Adrenal gland (tissue), 19 donors: ENCODE data around the gene UCHL5. TPM values are rescaled to one million over a fixed set of nuclear protein-coding genes. Genes with fewer than 3 reads are reported as not detected.

Experiments used
- DNase-seq, 7 donors: peaks; one replicate each; pipeline ENCODE4 v3.0.0-alpha.2; 2019 to 2020
- H3K27ac ChIP-seq, 5 donors: fragments of 200-600 bp; sonication (generic) in 4 of 5; 1 replicate in 3 of 5; 2 replicates in 2 of 5; pipeline versions ENCODE4 v1.5.1 to v1.8.0; 2016 to 2020; ENCODE audit warnings: mild to moderate bottlenecking in 1 of 5
- H3K27me3 ChIP-seq: fragments of 200-600 bp; 2 replicates; pipeline ENCODE4 v1.8.0; 2021
- H3K36me3 ChIP-seq, 2 donors: fragments of 200-600 bp; replicated peaks in 1 of 2; 1 replicate in 1 of 2; 2 replicates in 1 of 2; pipeline versions ENCODE4 v1.5.1 to v1.8.0; 2018 to 2022
- H3K4me1 ChIP-seq, 2 donors: fragments of 200-600 bp; replicated peaks in 1 of 2; 1 replicate in 1 of 2; 2 replicates in 1 of 2; pipeline versions ENCODE4 v1.5.1 to v1.8.0; 2018 to 2021
- H3K4me3 ChIP-seq, 4 donors: fragments of 200-600 bp; sonication (generic) in 3 of 4; one replicate each; pipeline ENCODE4 v1.5.1; 2016 to 2018
- H3K9me3 ChIP-seq, 3 donors: fragments of 200-600 bp; sonication (generic) in 1 of 3; replicated peaks in 1 of 3; 1 replicate in 2 of 3; 2 replicates in 1 of 3; pipeline versions ENCODE4 v1.5.1 to v1.8.0; 2016 to 2021
- POLR2A ChIP-seq, 2 donors: fragments of 450-650 bp; IDR thresholded peaks; one replicate each; pipeline ENCODE4 v1.6.1; 2017; ENCODE audit warnings: antibody characterized with exemption in 2 of 2, mild to moderate bottlenecking in 2 of 2, moderate library complexity in 1 of 2
- WGBS, 4 donors: extraction: QIAGEN DNeasy Blood & Tissue Kit in 2 of 4; methylation state at CpG; one replicate each; pipeline versions ENCODE4 v1.1.5 to v1.1.7; 2013 to 2017; 5-methylcytosine and 5-hydroxymethylcytosine counted together
- intact Hi-C, 2 donors: fragments of 100-400 bp; cut with DNase I; formaldehyde crosslinking; loops; one replicate each; pipeline versions ENCODE4 v1.14.1 to v1.15.0; 2022 to 2023
- long read RNA-seq, 10 donors: library from polyadenylated mRNA in 3 of 10; unstranded in 2 of 10; stranded (forward) in 1 of 10; transcript quantifications; one replicate each; pipeline ENCODE4 v2.0.0 and lab custom pipeline, GENCODE V29; 2021 to 2026
- polyA plus RNA-seq, 3 donors: library from polyadenylated mRNA; stranded (reverse); fragments of 200-250 nt in 2 of 3; fragments of 350-450 nt in 1 of 3; fragmentation: Illumina TruSeq in 1 of 3; extraction: RNeasy Lipid Tissue Mini Kit (QIAGEN cat#74804) in 1 of 3; gene quantifications; one replicate each; pipeline ENCODE4 v1.2.3, GENCODE V29; 2013 to 2014
- total RNA-seq, 9 donors: library from RNA; depleted of rRNA in 4 of 9; stranded (reverse); fragments of >200 nt in 4 of 9; fragments of 120-200 nt in 1 of 9; fragmentation: NEBNext Ultra II Directional in 1 of 9; extraction: Animal tissue kit (Norgen Biotek cat#: 25700) in 1 of 9; gene quantifications; one replicate each; pipeline versions ENCODE4 v1.1.0 to v1.2.4, GENCODE V29; 2013 to 2023
- TF ChIP-seq, protein P1 (sequence below), 6 experiments: fragments of 450-650 bp in 4 of 6; fragments of 200-600 bp in 2 of 6; sonication (generic) in 1 of 6; IDR thresholded peaks; 1 replicate in 5 of 6; 2 replicates in 1 of 6; pipeline versions ENCODE4 v1.5.1 to v1.8.0; 2016 to 2021; ENCODE audit warnings: antibody characterized with exemption in 6 of 6, mild to moderate bottlenecking in 2 of 6, moderate library complexity in 1 of 6
- donor health status: healthy with polysubstance abuse.
- donor health status: Bipolar disorder and iron deficiency.
- donor health status: DM: yes; HTN: yes; CAD: no.
- donor health status: DM: no; HTN: no; CAD: no.
- donor health status: DM: no; HTN: no; CAD: no.
- donor health status: DM: yes; HTN: yes; CAD: no.

The UCHL5 gene, protein sequence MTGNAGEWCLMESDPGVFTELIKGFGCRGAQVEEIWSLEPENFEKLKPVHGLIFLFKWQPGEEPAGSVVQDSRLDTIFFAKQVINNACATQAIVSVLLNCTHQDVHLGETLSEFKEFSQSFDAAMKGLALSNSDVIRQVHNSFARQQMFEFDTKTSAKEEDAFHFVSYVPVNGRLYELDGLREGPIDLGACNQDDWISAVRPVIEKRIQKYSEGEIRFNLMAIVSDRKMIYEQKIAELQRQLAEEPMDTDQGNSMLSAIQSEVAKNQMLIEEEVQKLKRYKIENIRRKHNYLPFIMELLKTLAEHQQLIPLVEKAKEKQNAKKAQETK
- 10 to 100 TPM; 11.4 to 43.3 (median 24.8) TPM for total RNA-seq
- polyA plus RNA-seq = 10 to 100 TPM in 2 of 3 donors, 1 to 10 TPM in 1; 9.3 to 71.9 (median 12.2) TPM
- long read RNA-seq, donor 1, full-length matches to known transcripts = 12 of 17 reads
- long read RNA-seq, donor 1, partial matches to known transcripts = 5 of 17 reads
- long read RNA-seq, donor 1, other reads (novel, unspliced or antisense) = 0 of 17 reads
- long read RNA-seq, donor 2, full-length matches to known transcripts = 8 of 8 reads
- long read RNA-seq, donor 2, partial matches to known transcripts = 0 of 8 reads
- long read RNA-seq, donor 2, other reads (novel, unspliced or antisense) = 0 of 8 reads
- long read RNA-seq, donor 3, full-length matches to known transcripts = 10 of 10 reads
- long read RNA-seq, donor 3, partial matches to known transcripts = 0 of 10 reads
- long read RNA-seq, donor 3, other reads (novel, unspliced or antisense) = 0 of 10 reads
- long read RNA-seq, donor 4, full-length matches to known transcripts = 16 of 31 reads
- long read RNA-seq, donor 4, partial matches to known transcripts = 12 of 31 reads
- long read RNA-seq, donor 4, other reads (novel, unspliced or antisense) = 3 of 31 reads
- long read RNA-seq, donor 5, full-length matches to known transcripts = 33 of 46 reads
- long read RNA-seq, donor 5, partial matches to known transcripts = 1 of 46 reads
- long read RNA-seq, donor 5, other reads (novel, unspliced or antisense) = 12 of 46 reads
- long read RNA-seq, donor 6, full-length matches to known transcripts = 8 of 25 reads
- long read RNA-seq, donor 6, partial matches to known transcripts = 11 of 25 reads
- long read RNA-seq, donor 6, other reads (novel, unspliced or antisense) = 6 of 25 reads
- long read RNA-seq, donor 7, full-length matches to known transcripts = 5 of 5 reads
- long read RNA-seq, donor 7, partial matches to known transcripts = 0 of 5 reads
- long read RNA-seq, donor 7, other reads (novel, unspliced or antisense) = 0 of 5 reads
- long read RNA-seq, donor 8, full-length matches to known transcripts = 14 of 14 reads
- long read RNA-seq, donor 8, partial matches to known transcripts = 0 of 14 reads
- long read RNA-seq, donor 8, other reads (novel, unspliced or antisense) = 0 of 14 reads
- long read RNA-seq, donor 9, full-length matches to known transcripts = 7 of 7 reads
- long read RNA-seq, donor 9, partial matches to known transcripts = 0 of 7 reads
- long read RNA-seq, donor 9, other reads (novel, unspliced or antisense) = 0 of 7 reads
- long read RNA-seq, donor 10, full-length matches to known transcripts = 12 of 12 reads
- long read RNA-seq, donor 10, partial matches to known transcripts = 0 of 12 reads
- long read RNA-seq, donor 10, other reads (novel, unspliced or antisense) = 0 of 12 reads

DNA sequence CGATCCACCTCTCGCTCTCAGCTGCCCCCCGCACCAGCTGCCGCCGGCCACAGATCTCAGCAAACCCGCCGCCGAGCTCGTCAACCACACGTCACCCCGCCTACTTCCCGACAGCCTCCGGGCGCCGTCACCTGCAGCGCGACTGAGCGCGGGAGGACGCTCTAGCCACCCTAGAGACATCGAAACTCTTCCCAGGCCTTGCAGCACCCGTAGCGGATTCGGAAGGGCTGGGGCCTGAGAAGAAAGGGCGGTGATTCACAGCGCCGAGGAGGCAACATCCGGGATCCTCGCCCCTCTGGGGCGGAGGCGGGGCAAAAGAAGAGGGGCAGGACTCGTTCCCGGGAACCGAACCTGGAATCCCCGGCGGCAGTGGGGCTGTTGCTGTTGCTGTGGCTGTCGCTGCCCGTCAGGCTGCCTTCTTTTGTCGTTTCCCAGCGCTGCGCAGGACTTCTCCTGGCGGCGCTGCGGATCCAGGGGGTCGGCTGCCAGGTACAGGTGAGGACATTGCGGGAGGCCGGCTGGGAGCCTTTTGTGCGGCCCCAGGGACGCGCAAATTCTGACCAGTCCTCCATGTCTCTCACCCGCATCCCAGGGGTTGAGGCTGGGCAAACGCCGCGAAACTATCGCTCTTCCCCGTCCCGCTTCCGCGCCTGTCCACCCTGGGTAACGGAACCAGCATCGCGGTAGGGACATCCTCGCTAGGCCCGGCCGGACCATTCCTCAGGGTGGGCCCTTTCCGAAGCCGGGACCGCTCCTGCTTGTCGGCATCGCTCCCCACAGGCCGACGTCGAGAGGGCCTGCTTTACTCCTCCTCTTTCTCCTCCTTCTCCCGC lies at the start of gene UCHL5, which contains the start of gene RO60:
Gene UCHL5 (minus strand): TSS at position 79 of the 833 bp plus-strand sequence. CDS start 100 bp downstream, outside the sequence.
Gene RO60 (plus strand): TSS at position 331 of the 833 bp plus-strand sequence. CDS start 9,443 bp downstream, outside the sequence.
- peak within 1 kb of the TSS; percentile 66 to 78 (median 73) for H3K4me3 ChIP-seq
- TF ChIP-seq POLR2A (IDR thresholded peaks at IDR 0.05) = peak; percentile 47 to 88
- TF ChIP-seq, protein P1, sequence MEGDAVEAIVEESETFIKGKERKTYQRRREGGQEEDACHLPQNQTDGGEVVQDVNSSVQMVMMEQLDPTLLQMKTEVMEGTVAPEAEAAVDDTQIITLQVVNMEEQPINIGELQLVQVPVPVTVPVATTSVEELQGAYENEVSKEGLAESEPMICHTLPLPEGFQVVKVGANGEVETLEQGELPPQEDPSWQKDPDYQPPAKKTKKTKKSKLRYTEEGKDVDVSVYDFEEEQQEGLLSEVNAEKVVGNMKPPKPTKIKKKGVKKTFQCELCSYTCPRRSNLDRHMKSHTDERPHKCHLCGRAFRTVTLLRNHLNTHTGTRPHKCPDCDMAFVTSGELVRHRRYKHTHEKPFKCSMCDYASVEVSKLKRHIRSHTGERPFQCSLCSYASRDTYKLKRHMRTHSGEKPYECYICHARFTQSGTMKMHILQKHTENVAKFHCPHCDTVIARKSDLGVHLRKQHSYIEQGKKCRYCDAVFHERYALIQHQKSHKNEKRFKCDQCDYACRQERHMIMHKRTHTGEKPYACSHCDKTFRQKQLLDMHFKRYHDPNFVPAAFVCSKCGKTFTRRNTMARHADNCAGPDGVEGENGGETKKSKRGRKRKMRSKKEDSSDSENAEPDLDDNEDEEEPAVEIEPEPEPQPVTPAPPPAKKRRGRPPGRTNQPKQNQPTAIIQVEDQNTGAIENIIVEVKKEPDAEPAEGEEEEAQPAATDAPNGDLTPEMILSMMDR (IDR thresholded peaks at IDR 0.05) = no peak
- H3K27ac ChIP-seq = peak within 1 kb of the TSS; percentile 88 to 99 (median 96)
- H3K4me1 ChIP-seq = peaks cover 20 to 36% of the 10 kb centered on the region in 2 donors
- no peaks in the 10 kb centered on the region for H3K9me3 ChIP-seq
- no peaks in the 10 kb centered on the region for H3K27me3 ChIP-seq
- intact Hi-C loops = loop anchor here in 1 of 2 donors (10.0 kb wide), 1 partner anchor 55 kb away; no protein-coding TSS in a partner anchor
- 0 to 1% (median 1%) methylated on average over 5 to 74 of the region's 74 CpGs for WGBS, 4 donors
- peak; percentile 96 to 98 (median 98) for DNase-seq
- H3K36me3 ChIP-seq = no peaks in the 10 kb centered on the region

DNA sequence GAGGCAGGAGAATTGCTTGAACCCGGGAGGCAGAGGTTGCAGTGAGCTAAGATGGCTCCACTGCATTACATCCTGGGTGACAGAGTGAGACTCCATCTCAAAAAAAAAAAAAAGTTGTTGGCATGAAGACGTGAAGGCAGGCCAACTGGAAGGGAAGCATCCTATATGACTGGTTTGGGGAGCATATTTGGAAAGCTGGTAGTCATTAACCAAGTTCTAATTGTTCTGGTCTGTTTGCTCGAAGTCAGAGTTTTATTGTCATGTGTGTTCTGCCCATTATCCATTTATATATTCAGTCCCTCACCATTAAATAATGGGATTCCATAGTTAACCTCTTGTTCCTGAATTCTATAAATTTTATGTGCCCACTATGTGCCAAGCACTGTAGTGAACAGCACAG lies 49.3 kb upstream of the UCHL5 start:
- DNase-seq = no peak
- Histone ChIP-seq H3K27me3 (no peaks in the 10 kb centered on the region), H3K9me3 (no peaks in the 10 kb centered on the region), H3K36me3 (no peaks in the 10 kb centered on the region), H3K4me3 (no peak overlapping the region), H3K27ac (no peak overlapping the region), H3K4me1 (peaks cover 18 to 24% of the 10 kb centered on the region in 2 donors)
- TF ChIP-seq, protein P1 (IDR thresholded peaks at IDR 0.05) = no peak
- TF ChIP-seq POLR2A (IDR thresholded peaks at IDR 0.05) = no peak
- WGBS, 4 donors = 89 to 100% (median 92%) methylated on average over 3 of the region's 3 CpGs
- intact Hi-C loops = no loop called here

DNA sequence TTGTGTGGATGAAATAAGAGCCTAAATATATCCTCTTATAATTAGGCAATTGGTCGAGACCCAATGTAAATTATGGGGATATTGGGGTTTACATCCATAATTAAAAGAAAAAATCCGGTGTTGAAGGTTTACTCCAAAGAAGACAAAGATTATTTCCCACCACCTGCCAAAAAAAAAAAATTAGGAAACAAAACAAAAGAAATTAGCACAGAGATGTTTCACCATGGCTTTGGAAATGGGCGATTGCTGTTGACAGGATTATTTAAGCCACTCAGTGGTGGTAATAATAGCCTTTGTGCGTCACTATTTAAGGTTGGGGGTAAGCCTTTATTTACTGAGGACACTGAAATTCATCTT lies 46.6 kb upstream of the UCHL5 start:
- intact Hi-C loops = no loop called here
- Histone ChIP-seq H3K36me3 (no peaks in the 10 kb centered on the region), H3K4me3 (peak overlapping the region in 2 of 4 donors; percentile 68 to 93), H3K27ac (peak overlapping the region; percentile 78 to 99 (median 92)), H3K9me3 (no peaks in the 10 kb centered on the region), H3K27me3 (no peaks in the 10 kb centered on the region), H3K4me1 (peaks cover 10 to 18% of the 10 kb centered on the region in 2 donors)
- TF ChIP-seq, protein P1 (IDR thresholded peaks at IDR 0.05) = no peak
- TF ChIP-seq POLR2A (IDR thresholded peaks at IDR 0.05) = no peak
- WGBS, 4 donors = 23 to 42% (median 38%) methylated on average over 4 of the region's 4 CpGs
- no peak for DNase-seq
